ENCODE results near the gene DCST2.

- no peak for TF ChIP-seq EZH2phosphoT487 (IDR thresholded peaks at IDR 0.05; ENCODE audit: borderline replicate concordance, low read length)
- no peak for TF ChIP-seq EZH2 (IDR thresholded peaks at IDR 0.05; ENCODE audit: low read length, unreplicated experiment)
- TF ChIP-seq, protein P1, sequence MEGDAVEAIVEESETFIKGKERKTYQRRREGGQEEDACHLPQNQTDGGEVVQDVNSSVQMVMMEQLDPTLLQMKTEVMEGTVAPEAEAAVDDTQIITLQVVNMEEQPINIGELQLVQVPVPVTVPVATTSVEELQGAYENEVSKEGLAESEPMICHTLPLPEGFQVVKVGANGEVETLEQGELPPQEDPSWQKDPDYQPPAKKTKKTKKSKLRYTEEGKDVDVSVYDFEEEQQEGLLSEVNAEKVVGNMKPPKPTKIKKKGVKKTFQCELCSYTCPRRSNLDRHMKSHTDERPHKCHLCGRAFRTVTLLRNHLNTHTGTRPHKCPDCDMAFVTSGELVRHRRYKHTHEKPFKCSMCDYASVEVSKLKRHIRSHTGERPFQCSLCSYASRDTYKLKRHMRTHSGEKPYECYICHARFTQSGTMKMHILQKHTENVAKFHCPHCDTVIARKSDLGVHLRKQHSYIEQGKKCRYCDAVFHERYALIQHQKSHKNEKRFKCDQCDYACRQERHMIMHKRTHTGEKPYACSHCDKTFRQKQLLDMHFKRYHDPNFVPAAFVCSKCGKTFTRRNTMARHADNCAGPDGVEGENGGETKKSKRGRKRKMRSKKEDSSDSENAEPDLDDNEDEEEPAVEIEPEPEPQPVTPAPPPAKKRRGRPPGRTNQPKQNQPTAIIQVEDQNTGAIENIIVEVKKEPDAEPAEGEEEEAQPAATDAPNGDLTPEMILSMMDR (conservative IDR thresholded peaks at IDR 0.05; ENCODE audit: low read depth, low read length): no peak
Measured at GRCh38 chr1:155038602-155039307, 5.2 kb upstream of the DCST2 start.

Measured in PC-3 (cell line).